Testis (tissue), 3 donors: ENCODE measurements around the gene PIK3CB. TPM values are rescaled to one million over a fixed set of nuclear protein-coding genes. Genes with fewer than 3 reads are reported as not detected.

ENCODE experiments used
- DNase-seq: peaks from one replicate; pipeline ENCODE4 v3.0.0-alpha.2; 2019
- H3K27ac ChIP-seq, 2 donors: fragments of 200-600 bp; sonication (generic); one replicate each; pipeline ENCODE4 v1.5.1; 2019
- H3K27me3 ChIP-seq: fragments of 200-600 bp; sonication (generic); one replicate; pipeline ENCODE4 v1.5.1; 2019
- H3K36me3 ChIP-seq: fragments of 200-600 bp; sonication (generic); one replicate; pipeline ENCODE4 v1.5.1; 2017; ENCODE audit warnings: low read depth; ENCODE audit errors: missing control alignments
- H3K4me1 ChIP-seq: fragments of 200-600 bp; sonication (generic); one replicate; pipeline ENCODE4 v1.5.1; 2019
- H3K4me3 ChIP-seq, 2 donors: fragments of 200-600 bp; sonication (generic); one replicate each; pipeline ENCODE4 v1.5.1; 2017 to 2019
- H3K9me3 ChIP-seq: fragments of 200-600 bp; sonication (generic); one replicate; pipeline ENCODE4 v1.5.1; 2017
- CTCF ChIP-seq, 3 experiments: fragments of 450-650 bp in 2 of 3; fragments of 200-600 bp in 1 of 3; sonication (generic) in 1 of 3; IDR thresholded peaks; one replicate each; pipeline ENCODE4 v1.5.1; 2016 to 2019; ENCODE audit warnings: antibody characterized with exemption in 3 of 3, mild to moderate bottlenecking in 2 of 3, moderate library complexity in 1 of 3
- POLR2A ChIP-seq: fragments of 450-650 bp; IDR thresholded peaks from one replicate; pipeline ENCODE4 v1.6.1; 2017; ENCODE audit warnings: antibody characterized with exemption, mild to moderate bottlenecking, moderate library complexity
- WGBS, 2 donors: methylation state at CpG; one replicate each; pipeline ENCODE4 v1.1.5; 2018; 5-methylcytosine and 5-hydroxymethylcytosine counted together
- intact Hi-C: fragments of 100-400 bp; cut with DNase I; formaldehyde crosslinking; loops from one replicate; pipeline ENCODE4 v1.15.1; 2023; ENCODE audit warnings: low total_unique reads
- polyA plus RNA-seq: library from polyadenylated mRNA; stranded (reverse); fragments of 350-450 nt; fragmentation: Illumina TruSeq; extraction: RNeasy Lipid Tissue Mini Kit (QIAGEN cat#74804); gene quantifications from one replicate; pipeline ENCODE4 v1.2.3, GENCODE V29; 2014; ENCODE audit warnings: low read depth, low replicate concordance; ENCODE audit not compliant: insufficient read depth
- total RNA-seq, 2 donors: library from RNA; depleted of rRNA; stranded (reverse); fragments of >200 nt; gene quantifications; one replicate each; pipeline ENCODE4 v1.2.3, GENCODE V29; 2016

The PIK3CB gene
- total and polyA plus RNA-seq, 3 donors from 2014 or later: 14.3 to 27.7 (median 25.9) TPM

GRCh38 chr3:138646008-138646407 is 188.7 kb downstream of the PIK3CB start:
- Histone ChIP-seq H3K9me3 (no peaks in the 10 kb centered on the region), H3K4me1 (no peaks in the 10 kb centered on the region), H3K27ac (no peak overlapping the region), H3K4me3 (no peak overlapping the region), H3K36me3 (no peaks in the 10 kb centered on the region), H3K27me3 (no peaks in the 10 kb centered on the region)
- DNase-seq: no peak
- intact Hi-C loops: no loop called here
- TF ChIP-seq POLR2A (no peak), CTCF (IDR thresholded peaks at IDR 0.05) (no peak)

GRCh38 chr3:138642927-138643253 is 191.8 kb downstream of the PIK3CB start:
- 96 to 100% methylated on average over 1 of the region's 1 CpG for WGBS, 2 donors
- intact Hi-C loops: no loop called here
- Histone ChIP-seq H3K4me1 (no peaks in the 10 kb centered on the region), H3K36me3 (no peaks in the 10 kb centered on the region), H3K4me3 (no peak overlapping the region), H3K27ac (no peak overlapping the region), H3K27me3 (no peaks in the 10 kb centered on the region), H3K9me3 (no peaks in the 10 kb centered on the region)
- no peak for DNase-seq
- TF ChIP-seq CTCF (IDR thresholded peaks at IDR 0.05) (no peak), POLR2A (no peak)

- Histone ChIP-seq H3K4me3 (no peak overlapping the region), H3K4me1 (no peaks in the 10 kb centered on the region), H3K27me3 (no peaks in the 10 kb centered on the region), H3K27ac (no peak overlapping the region), H3K9me3 (no peaks in the 10 kb centered on the region), H3K36me3 (no peaks in the 10 kb centered on the region)
- WGBS, 2 donors: 74 to 75% methylated on average over 4 of the region's 4 CpGs
- TF ChIP-seq POLR2A: no peak
- no peak for TF ChIP-seq CTCF (IDR thresholded peaks at IDR 0.05)
- DNase-seq: no peak
- intact Hi-C loops: no loop called here
Observed at GRCh38 chr3:138642226-138642926, 192.4 kb downstream of the PIK3CB start.

GRCh38 chr3:138640537-138640936 is 194.2 kb downstream of the PIK3CB start:
- H3K36me3 ChIP-seq: no peaks in the 10 kb centered on the region
- no peak overlapping the region for H3K4me3 ChIP-seq
- H3K9me3 ChIP-seq: no peaks in the 10 kb centered on the region
- H3K27me3 ChIP-seq: no peaks in the 10 kb centered on the region
- intact Hi-C loops: no loop called here
- no peak for DNase-seq
- TF ChIP-seq CTCF (IDR thresholded peaks at IDR 0.05) (no peak), POLR2A (no peak)
- H3K27ac ChIP-seq: no peak overlapping the region
- 69 to 82% methylated on average over 4 of the region's 4 CpGs for WGBS, 2 donors
- H3K4me1 ChIP-seq: no peaks in the 10 kb centered on the region

- no peak overlapping the region for H3K4me3 ChIP-seq
- no peaks in the 10 kb centered on the region for H3K36me3 ChIP-seq
- no peaks in the 10 kb centered on the region for H3K4me1 ChIP-seq
- no peak for DNase-seq
- H3K27me3 ChIP-seq: no peaks in the 10 kb centered on the region
- no peak overlapping the region for H3K27ac ChIP-seq
- no peak for TF ChIP-seq POLR2A
- TF ChIP-seq CTCF (IDR thresholded peaks at IDR 0.05): no peak
- 53 to 81% methylated on average over 2 of the region's 2 CpGs for WGBS, 2 donors
- intact Hi-C loops: no loop called here
- H3K9me3 ChIP-seq: no peaks in the 10 kb centered on the region
Observed at GRCh38 chr3:138638641-138639040, 196.1 kb downstream of the PIK3CB start.
